NCI-H1694 (cell line): ENCODE results near the gene ZDHHC14.
"Not testable (repeated sequence)": the region's sequence is repeated elsewhere in the genome, so short reads cannot be mapped to it uniquely, and the experiment has no call there.

Source experiments
- DNase-seq: peaks from one replicate; lab custom pipeline; 2025; lab: John Stamatoyannopoulos, UW

ZDHHC14 gene

GRCh38 chr6:157381631-157382621, 936 bp downstream of the ZDHHC14 start:
- no peak for DNase-seq

- DNase-seq = no peak
Observed at GRCh38 chr6:157382821-157383220, 1.8 kb downstream of the ZDHHC14 start.

- DNase-seq = no peak
Observed at GRCh38 chr6:157383471-157383870, 2.5 kb downstream of the ZDHHC14 start.

GRCh38 chr6:157384962-157385361, 4.0 kb downstream of the ZDHHC14 start:
- DNase-seq = not testable (repeated sequence)

- no peak for DNase-seq
Observed at GRCh38 chr6:157385482-157385881, 4.5 kb downstream of the ZDHHC14 start.

GRCh38 chr6:157386023-157386422, 5.0 kb downstream of the ZDHHC14 start:
- DNase-seq = no peak

GRCh38 chr6:157386454-157386853, 5.5 kb downstream of the ZDHHC14 start:
- DNase-seq = no peak

- DNase-seq = no peak
Observed at GRCh38 chr6:157388924-157389323, 7.9 kb downstream of the ZDHHC14 start.

- DNase-seq = no peak
Observed at GRCh38 chr6:157390273-157391060, 9.5 kb downstream of the ZDHHC14 start.

- no peak for DNase-seq
Observed at GRCh38 chr6:157392927-157393668, 12.1 kb downstream of the ZDHHC14 start.

- no peak for DNase-seq
Observed at GRCh38 chr6:157393669-157394327, 12.8 kb downstream of the ZDHHC14 start.

- DNase-seq = not testable (repeated sequence)
Observed at GRCh38 chr6:157395199-157395598, 14.2 kb downstream of the ZDHHC14 start.

- no peak for DNase-seq
Observed at GRCh38 chr6:157396026-157396425, 15.0 kb downstream of the ZDHHC14 start.

- DNase-seq = no peak
Observed at GRCh38 chr6:157397660-157398059, 16.7 kb downstream of the ZDHHC14 start.

- DNase-seq = no peak
Observed at GRCh38 chr6:157398151-157398550, 17.2 kb downstream of the ZDHHC14 start.

GRCh38 chr6:157400676-157401075, 19.7 kb downstream of the ZDHHC14 start:
- no peak for DNase-seq

- DNase-seq = no peak
Observed at GRCh38 chr6:157401734-157402338, 20.8 kb downstream of the ZDHHC14 start.

- no peak for DNase-seq
Observed at GRCh38 chr6:157402996-157403685, 22.2 kb downstream of the ZDHHC14 start.

- no peak for DNase-seq
Observed at GRCh38 chr6:157403686-157404051, 22.7 kb downstream of the ZDHHC14 start.

GRCh38 chr6:157405986-157406385, 25.0 kb downstream of the ZDHHC14 start:
- no peak for DNase-seq

- no peak for DNase-seq
Observed at GRCh38 chr6:157406661-157407060, 25.7 kb downstream of the ZDHHC14 start.
